Epithelial cell of prostate (primary cell): ENCODE data around the gene DCTN1.

Experiments used
- DNase-seq: peaks from one replicate; pipeline ENCODE4 v3.0.0-alpha.2; 2011; ENCODE audit warnings: low read depth, low spot score
- H3K27ac ChIP-seq: fragments of 450-650 bp; 2 replicates; pipeline ENCODE4 v1.5.1; 2017; ENCODE audit warnings: mild to moderate bottlenecking

The DCTN1 gene

DNA sequence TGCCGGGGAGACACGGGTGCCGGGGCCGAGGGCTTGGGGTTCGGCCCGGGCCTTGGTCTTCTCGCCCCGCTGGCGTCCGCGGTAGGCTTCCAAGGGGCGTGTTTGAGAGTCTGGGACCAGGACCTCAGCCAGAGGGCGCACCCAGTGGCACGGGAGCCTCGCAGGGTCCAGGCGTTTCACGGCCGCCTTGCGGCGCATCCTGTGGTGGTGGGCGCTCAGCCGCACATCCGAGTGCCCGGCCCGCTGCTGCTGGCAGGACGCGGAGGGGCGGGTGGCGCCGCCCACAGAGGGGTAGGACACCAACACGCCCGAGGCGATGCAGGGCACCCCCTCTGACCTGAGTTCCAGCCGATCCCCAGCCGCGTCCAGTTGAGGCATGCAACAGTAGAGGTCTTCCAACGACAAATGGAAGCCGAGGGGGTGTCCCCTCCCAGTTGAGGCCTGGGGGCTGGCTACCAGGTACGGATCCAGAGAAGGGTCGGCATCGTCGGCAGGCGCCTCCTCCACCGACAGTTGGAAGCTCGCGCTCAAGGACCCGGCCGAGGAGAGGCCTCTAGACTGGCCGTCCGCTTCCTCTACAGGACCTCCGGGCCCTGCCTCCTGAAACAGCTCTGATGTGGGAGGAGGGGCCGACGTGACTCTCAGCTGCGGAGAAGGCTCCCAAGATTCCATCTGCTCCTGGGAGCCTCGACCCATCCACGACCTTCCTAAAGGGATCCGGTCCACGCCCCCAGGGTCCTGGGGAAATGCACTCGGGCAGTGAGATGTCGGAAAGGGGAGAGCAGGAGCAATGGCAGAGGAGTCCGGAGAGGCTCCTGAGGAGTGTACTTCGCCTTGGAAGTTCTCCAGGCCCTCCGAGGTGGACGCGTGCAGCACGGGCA is 35.0 kb upstream of the DCTN1 start:
- H3K27ac ChIP-seq = no peak overlapping the region
- no peak for DNase-seq

DNA sequence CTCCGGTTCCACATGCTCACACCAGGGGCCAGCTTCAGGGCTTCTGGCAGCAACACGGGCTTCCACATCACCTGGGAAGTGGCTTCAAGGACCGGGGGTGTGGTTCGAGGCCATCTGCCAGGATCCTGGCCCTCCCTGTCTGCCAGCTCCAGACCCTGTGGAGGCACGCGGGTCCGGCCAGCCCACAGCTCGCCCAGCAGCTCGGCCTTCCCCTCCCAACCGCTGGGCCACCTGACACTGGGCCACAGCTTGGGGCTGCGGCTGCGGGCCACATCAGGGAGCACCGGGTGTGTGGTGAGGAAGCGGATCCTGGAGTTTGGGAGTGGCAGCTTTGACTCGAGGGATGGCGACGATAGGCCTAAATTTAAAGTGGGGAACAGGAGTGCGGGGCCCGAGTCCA is 34.3 kb upstream of the DCTN1 start:
- H3K27ac ChIP-seq = no peak overlapping the region
- DNase-seq = no peak

DNA sequence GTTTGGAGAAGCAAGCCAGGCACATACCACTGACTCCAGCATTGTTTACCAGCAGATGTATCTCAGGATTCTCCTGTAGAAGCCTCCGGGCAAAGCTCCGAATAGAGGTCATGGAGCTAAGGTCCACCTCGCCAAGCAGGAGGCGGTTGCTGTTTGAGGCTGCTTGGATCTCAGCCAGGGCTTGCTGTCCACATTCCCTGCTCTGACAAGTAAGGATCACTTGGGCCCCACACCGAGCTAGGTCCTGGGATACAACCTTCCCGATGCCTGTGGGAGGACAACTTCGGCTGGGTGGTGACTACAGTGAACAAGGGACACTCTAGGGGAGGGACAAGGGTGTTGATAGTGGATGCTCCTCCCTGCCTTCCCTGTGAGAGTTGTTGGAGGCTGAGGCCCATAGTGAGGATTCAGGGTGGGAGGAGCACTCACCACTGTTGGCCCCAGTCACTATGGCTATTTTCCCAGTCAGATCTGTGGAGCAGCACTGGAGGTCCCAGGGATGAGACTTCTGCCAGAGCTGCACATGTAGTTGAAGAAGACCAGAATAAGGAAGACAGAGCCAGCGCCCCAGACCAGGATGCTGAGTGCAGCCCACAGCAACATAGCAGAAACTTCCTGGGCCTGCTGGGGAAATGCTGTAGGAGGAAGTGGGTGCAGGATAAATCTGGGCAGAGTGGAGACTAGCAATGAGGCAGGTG is 33.0 kb upstream of the DCTN1 start:
- DNase-seq = no peak
- no peak overlapping the region for H3K27ac ChIP-seq

DNA sequence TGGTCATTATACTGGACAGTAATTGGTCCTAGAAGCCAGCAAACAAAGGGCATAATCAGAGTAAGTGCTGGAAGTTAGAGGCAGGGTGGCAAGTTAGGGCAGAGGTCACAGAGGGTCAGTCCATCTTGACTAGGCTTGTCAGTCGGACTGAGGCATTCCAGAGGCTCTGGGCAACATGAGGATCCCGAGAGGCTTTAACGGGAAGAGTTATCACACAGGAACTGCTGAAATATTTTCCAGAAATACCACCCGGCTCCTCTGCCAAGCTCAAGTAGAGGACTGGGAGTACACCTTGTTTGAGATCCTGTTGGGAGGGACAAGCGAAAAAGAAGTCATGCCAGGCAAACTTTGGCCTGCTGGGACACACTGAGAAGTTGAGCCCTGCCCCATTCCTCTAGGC is 27.6 kb upstream of the DCTN1 start:
- H3K27ac ChIP-seq = no peak overlapping the region
- DNase-seq = no peak

DNA sequence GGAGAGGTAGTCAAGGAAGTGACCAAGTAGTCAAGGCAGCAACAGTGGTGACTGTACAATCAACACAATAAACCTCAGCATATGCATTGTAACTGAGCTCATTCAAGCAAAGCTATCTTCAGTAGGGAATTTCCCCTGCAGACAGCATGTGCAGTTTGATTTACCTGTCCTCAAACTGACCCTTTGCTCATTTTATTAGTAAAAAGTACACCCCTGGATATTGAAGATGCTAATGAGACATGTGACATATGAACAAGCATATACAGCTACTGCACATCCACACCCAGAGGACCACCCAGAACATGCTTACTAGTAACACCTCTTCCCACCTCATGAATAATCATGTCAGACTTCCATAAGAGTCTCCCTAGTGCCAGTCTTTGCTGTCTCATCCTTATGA is 25.9 kb upstream of the DCTN1 start:
- peak overlapping the region; percentile 49 for H3K27ac ChIP-seq
- peak; percentile 61 for DNase-seq

DNA sequence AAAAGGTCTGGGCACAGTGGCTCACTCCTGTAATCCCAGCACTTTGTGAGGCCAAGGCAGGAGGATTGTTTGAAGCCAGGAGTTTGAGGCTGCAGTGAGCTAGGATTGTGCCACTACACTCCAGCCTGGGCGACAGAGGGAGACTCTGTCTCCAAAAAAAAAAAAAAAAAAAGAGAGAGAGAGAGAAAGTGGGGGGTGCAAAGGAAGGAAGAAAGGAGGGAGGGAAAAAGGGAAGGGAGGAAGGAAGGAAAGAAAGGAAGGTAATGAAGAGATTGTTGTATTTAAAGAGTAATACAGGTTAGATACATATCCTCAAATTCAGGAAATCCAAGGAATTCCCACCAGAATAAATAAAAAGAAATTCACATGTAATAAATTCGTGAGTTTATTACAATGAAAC is 21.8 kb upstream of the DCTN1 start:
- DNase-seq = no peak
- no peak overlapping the region for H3K27ac ChIP-seq

DNA sequence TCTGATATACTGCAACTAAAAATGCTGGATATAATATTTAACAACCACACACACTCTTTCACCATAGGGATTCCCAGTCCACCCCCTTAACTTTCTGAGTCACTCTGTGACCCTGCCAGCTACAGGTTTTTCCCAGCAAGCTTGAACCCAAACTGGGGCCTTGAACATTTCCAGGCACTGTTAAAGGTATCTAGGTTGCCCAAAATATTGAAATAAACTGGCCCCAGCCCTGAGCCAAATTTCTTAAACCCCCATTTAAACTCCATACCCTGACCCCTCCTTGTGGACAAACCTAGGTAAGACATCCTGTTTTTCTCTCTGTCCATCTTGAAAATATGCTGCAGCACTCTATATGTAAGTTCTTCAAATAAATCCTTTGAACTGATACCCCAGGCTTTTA is 19.7 kb upstream of the DCTN1 start:
- H3K27ac ChIP-seq = no peak overlapping the region
- no peak for DNase-seq

DNA sequence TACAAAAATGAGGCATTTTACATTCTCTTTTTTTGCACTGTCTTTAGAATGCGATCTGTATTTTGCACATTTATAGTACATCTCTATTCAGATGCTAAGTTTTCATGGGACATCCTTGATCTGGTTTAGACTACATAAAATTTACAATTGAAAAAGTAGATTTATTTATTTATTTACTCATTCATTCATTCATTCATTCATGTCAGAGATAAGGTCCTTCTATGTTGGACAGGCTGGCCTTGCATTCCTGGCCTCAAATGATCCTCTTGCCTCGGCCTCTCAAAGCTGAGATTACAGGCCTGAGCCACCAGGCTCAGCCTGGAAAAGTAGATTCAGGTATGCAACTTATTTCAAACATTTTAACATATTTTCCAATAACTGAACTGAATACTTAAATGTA is 16.0 kb upstream of the DCTN1 start:
- H3K27ac ChIP-seq = no peak overlapping the region
- DNase-seq = no peak

DNA sequence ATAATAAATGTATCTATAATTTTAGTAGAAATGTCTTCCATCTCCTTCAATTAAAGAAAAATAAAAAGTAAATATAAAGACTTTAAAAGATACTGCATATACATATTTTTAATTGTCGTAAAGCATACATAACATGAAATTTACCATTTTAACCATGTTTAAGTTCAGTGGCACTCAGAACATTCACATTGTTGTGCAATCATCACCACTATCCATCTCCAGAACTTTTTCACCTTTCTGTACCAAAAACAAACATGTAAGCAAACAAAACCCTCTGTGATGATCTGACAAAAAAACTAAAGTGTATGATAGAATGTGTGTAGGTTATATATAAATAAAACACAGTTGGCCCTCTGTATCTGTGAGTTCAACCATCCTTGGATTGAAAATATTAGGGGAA is 13.4 kb upstream of the DCTN1 start:
- H3K27ac ChIP-seq = no peak overlapping the region
- DNase-seq = no peak

DNA sequence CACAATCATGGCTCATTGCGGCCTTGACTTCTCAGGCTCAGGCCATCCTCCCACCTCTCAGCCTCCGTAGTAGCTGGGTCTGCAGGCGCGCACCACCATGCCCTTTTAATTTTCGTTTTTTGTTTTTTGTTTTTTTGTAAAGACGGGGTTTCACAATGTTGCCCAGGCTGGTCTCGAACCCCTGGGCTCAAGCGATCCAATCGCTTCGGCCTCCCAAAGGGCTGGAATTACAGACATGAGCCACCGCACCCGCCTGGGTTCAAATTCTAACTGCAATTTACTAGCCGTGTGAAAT is 12.3 kb upstream of the DCTN1 start:
- no peak overlapping the region for H3K27ac ChIP-seq
- DNase-seq = no peak

DNA sequence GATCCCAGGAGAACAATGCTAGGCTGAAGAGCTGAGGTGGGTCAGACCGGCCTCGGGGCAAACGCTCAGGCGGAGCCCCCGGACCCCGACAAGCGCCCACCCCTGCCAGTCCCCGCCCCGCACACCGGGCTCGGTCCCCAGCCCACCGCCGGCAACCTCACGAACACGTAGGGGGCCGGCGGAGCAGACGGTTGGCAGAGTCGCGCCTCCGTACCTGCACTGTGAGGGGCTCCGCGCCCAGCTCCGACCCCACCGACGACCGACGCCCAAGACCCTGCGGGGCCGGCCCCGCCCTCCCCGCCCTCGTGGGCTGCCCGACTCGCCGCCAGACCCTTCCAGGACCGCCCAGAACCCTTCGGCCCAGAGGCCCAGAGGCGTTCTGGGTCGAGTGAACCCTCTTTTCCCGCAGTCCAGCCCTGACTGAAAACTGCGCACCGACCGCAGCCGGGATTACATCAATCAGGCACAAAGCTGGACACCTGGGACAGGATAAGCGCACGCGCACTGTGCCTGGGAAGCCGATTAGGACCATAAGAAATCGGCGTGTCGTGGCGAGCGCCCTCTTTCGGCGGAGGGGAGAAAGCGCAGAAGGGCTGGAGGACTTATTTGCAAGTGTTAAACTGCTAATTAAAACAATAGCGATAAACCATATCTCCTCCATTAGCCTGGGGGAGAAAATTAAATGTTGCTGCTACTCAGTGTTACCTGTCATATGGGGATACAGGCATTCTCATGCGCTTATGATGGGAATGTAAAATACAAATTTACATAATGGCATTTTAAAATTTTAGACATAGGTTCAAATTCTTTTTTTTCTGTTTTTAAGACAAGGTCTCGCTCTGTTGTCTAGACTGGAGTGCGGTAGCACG is 11.7 kb upstream of the DCTN1 start:
- DNase-seq = no peak
- H3K27ac ChIP-seq = peak overlapping the region; percentile 64

DNA sequence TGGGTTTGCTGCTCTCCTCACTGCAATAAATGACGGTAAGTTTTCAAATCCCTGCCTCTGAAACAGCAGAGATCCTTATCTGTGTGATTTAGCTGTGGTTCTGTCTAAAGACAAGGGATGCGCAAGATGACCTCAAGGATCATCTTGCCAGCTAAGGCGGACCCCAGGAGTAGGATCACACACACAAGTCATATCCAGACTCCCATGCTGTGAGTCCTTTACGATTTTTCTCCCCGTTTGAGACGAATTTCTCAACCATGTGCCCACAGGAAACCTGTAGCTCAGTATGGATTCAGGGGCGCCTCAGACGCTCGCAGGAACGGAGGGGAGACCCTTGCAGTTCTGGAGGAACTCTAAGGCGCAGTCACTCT is 11.1 kb upstream of the DCTN1 start:
- H3K27ac ChIP-seq = peak overlapping the region; percentile 64
- DNase-seq = no peak

DNA sequence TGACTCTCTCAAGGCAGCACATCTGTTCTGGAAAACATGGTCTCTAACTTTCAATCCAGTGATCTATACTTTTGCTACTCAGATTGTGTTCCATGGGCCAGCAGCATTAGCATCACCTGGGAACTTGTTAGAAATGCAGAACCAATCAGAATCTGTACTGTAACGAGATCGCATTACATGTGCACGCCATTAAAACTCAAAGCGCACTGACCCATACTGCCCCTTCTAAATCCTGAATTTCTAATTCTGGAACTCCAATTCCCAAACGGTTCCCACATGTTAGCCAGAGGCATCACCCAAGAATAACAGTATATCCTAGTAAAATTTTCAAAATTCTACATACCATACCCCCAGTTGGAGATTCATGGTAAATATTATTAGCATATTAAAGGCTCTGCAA is 10.5 kb upstream of the DCTN1 start:
- H3K27ac ChIP-seq = no peak overlapping the region

DNA sequence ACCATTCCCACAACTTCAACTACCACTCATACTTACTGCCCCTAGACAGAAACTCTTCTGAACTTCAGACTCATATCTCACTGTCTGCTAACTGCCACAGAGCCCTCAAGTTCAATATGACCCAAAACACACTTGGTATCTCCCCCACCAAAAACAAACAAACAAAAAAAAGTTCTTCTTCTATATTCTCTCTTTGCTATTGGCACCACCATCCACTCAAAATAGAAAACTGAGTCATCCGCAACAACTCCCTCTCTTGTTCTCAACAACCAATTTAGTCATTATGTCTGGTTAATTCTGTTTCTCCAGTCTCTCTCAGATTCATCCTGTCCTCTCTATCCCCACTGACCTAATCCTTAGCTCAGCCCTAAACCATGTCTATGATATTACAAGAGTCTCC is 7.2 kb upstream of the DCTN1 start:
- H3K27ac ChIP-seq = no peak overlapping the region
- DNase-seq = no peak

More for the DNA sequence above, 10.5 kb upstream of the DCTN1 start:
- DNase-seq = no peak

DNA sequence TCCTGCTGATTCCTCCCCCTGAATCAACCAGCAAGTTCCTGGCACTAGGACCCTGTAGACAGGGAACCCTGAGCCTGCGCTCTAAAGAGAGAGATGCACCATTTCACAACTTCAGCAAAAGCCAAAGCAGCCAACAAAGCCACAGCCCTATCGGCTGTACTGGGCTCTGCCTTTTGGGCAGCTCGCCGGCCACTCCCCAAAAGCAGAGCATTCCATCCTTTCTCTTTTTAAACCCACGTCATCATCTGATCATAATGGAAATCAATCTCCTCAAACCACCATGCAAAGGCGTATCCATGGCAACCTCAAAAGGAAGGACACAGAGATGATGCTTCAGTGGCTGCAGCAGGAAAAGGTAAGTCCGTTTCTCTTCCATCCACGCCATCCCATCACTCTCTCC is 5.3 kb upstream of the DCTN1 start:
- no peak overlapping the region for H3K27ac ChIP-seq
- DNase-seq = no peak

DNA sequence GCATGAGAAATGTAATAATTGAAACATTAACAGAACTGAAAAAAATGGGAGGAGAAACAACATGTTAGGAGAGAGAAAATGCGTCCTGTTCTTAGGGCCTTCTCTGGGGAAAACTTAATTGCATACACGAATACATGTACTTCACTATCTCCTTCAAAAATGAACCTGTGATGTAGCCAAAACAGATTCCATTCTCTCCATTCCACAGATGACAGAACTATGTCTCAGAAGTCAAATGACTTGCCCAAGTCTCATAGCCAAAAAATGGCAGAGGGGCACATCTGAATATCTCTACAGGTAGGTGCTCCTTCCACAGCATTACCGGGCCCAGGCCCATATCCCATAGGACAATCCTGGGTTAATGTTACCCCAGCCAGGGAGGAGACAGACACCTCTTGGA is 3.9 kb upstream of the DCTN1 start:
- peak overlapping the region; percentile 63 for H3K27ac ChIP-seq
- no peak for DNase-seq

DNA sequence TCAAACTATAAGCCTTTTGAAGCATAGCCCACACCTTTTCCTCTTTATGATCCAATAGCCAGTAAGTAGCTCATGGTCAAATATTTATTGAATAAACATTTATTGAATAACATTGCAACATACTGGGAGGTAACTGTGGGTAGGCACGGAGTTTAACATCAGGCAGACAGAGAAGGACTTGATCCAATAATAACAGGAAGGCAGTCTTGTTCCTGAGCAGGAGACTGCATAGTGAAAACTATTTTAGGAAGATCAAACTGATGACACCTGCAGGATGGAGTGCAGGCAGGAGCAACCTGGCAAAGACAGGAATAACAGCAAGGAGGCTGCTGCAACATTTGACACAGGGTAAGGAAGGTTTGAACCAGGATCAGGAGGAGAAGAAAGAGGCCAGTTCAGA is 3.1 kb upstream of the DCTN1 start:
- H3K27ac ChIP-seq = peak overlapping the region; percentile 63
- no peak for DNase-seq

DNA sequence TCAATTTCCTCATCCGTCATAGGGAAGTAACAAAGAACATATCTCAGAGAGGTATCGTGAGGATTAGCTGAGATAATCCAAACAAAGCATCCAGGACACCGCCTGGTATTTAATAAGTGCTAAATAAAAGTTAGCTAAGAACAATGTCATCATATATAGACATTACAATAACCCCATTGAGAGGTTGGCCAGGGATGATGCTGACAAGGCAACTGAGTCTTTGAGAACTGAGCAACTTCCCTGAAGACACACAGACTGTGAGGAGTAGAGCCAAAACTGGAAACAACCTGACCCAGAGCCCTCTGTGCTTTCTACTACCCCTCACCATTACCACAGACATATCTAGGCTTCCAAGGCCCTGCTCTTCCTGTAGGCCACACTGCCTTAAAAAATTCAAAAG is 1.6 kb upstream of the DCTN1 start:
- no peak overlapping the region for H3K27ac ChIP-seq

DNA sequence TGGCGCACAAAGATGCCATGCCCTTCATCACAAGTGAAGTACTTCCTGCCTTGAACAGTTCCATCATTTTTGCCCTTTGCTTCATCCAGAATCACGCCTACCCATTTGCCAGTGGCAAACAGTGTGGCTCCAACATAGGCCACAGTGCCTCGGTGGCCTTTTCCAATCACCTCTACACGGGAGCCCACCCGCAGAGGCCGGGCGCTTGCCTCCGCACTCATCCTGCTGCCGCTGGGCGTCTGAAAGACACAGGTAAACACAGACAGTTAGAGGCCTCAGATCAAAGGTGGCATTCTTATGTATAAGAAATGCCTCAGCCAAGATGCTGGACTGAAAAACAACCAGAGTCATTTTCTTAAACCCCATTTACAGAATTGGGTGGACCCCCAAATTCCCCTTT is 2.1 kb downstream of the DCTN1 start:
- DNase-seq = no peak

More for the DNA sequence above, 1.6 kb upstream of the DCTN1 start:
- DNase-seq = no peak

DNA sequence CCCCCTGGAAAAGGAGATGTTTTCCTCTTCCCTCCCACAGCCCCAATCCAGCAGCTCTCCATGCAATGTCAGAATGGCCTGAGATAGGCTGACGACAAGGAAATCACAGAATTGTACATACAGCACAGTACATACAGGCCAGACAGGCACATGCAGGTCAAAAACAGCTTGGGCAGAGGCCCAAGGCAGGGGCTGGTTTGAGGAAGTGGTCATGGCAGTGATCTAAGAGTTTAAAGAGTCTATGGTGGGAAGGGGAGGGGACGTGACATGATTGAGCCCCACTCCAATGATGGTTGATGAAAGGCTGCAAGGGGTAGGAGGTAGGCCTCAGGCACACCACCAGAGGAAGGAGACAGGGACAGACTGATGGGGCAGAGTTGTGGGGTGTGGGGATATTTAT is 4.3 kb downstream of the DCTN1 start:
- no peak for DNase-seq
- H3K27ac ChIP-seq = no peak overlapping the region

More for the DNA sequence above, 2.1 kb downstream of the DCTN1 start:
- H3K27ac ChIP-seq = no peak overlapping the region
